Measurements from ENCODE around the gene ATG14. TPM values are rescaled to one million over a fixed set of nuclear protein-coding genes. Genes with fewer than 3 reads are reported as not detected.

The ATG14 gene
- total and polyA plus RNA-seq, 2 of the 13 experiments (the other 11 are each of a cell fraction or from before 2014, with no cell fraction given): 7.2 to 9.1 TPM

- TF ChIP-seq ZSCAN12 (CRISPR knock-in tag; IDR thresholded peaks at IDR 0.05): no peak
- TF ChIP-seq CENPX (CRISPR knock-in tag; IDR thresholded peaks at IDR 0.05): no peak
- TF ChIP-seq DPF2 (CRISPR knock-in tag; IDR thresholded peaks at IDR 0.05; ENCODE audit: borderline replicate concordance, low read depth): no peak
- no peak for TF ChIP-seq ZNF282 (IDR thresholded peaks at IDR 0.05; ENCODE audit: partially characterized antibody)
- TF ChIP-seq DNMT1 (CRISPR knock-in tag; IDR thresholded peaks at IDR 0.05): no peak
Measured at GRCh38 chr14:55316564-55316963, 95.1 kb downstream of the ATG14 start (continued).

Small RNA genes within 50 kb of the gene (small RNA-seq; reads per million reads assigned to genes)
- 0 reads per million in 3 experiments for gene AL356801.1 (ENCODE audit: insufficient read depth in 2 of 3, insufficient read length in 3 of 3, low read depth in 2 of 3, low replicate concordance in 1 of 3)

Other genes with a start within 250 kb of the ATG14 start
- gene DLGAP5, start 220.2 kb downstream of the ATG14 start, total RNA-seq (2016; rRNA removed; fragmentation: Illumina TruSeq; extraction: Trizol): 55.8 and 80.1 TPM in 2 replicates
- gene DLGAP5, start 220.2 kb downstream of the ATG14 start, polyA plus RNA-seq (2011; rRNA removed): 4.4 and 7.7 TPM in 2 replicates
- gene FBXO34, start 140.4 kb downstream of the ATG14 start, total RNA-seq (2016; rRNA removed; fragmentation: Illumina TruSeq; extraction: Trizol): 13.5 and 15.5 TPM in 2 replicates
- gene FBXO34, start 140.4 kb downstream of the ATG14 start, polyA plus RNA-seq (2011; rRNA removed): 8.8 and 9.1 TPM in 2 replicates
- not detected in 2 replicates for gene TBPL2, start 28.8 kb upstream of the ATG14 start, total RNA-seq (2016; rRNA removed; fragmentation: Illumina TruSeq; extraction: Trizol)
- gene TBPL2, start 28.8 kb upstream of the ATG14 start, polyA plus RNA-seq (2011; rRNA removed): not detected in 2 replicates
- gene KTN1, start 168.4 kb upstream of the ATG14 start, total RNA-seq (2016; rRNA removed; fragmentation: Illumina TruSeq; extraction: Trizol): 138 and 169 TPM in 2 replicates
- 43.3 and 60.6 TPM in 2 replicates for gene KTN1, start 168.4 kb upstream of the ATG14 start, polyA plus RNA-seq (2011; rRNA removed)

Data from HepG2 (cell line).